ENCODE data around the gene PTPRG.

DNA sequence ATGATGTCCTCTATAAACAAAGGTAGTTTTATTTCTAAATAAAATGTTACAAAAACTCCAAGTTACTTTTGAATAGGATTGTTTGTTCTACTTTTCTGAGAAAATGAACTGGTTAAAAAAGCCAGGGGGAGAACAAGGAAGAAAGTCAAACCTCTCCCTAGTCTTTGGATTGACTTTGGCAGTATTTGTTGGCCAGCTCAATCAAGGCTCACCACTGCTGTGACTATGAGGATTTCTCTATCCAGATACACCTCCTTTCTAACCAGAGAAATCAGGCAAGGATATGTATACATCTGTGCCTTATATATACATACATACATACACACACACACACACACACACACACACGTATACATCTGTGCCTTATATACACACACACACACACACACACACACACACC, 704.2 kb downstream of the PTPRG start:
- no peak for TF ChIP-seq CTCF (IDR thresholded peaks at IDR 0.05)
- no peak for TF ChIP-seq REST (IDR thresholded peaks at IDR 0.05; ENCODE audit: insufficient read depth in 1 of 2, low read depth in 2 of 2, low read length in 1 of 2)
- TF ChIP-seq SIN3A (IDR thresholded peaks at IDR 0.05; ENCODE audit: borderline replicate concordance, insufficient read depth, low read depth, low read length): no peak
- TF ChIP-seq POLR2AphosphoS5 (IDR thresholded peaks at IDR 0.05; ENCODE audit: low read depth, low read length): no peak

All from Panc1 (cell line).